ENCODE results near the gene ERGIC1. TPM values are rescaled to one million over a fixed set of nuclear protein-coding genes. Genes with fewer than 3 reads are reported as not detected.

Gene ERGIC1
- total and polyA plus RNA-seq, 2 of the 13 experiments (the other 11 are each of a cell fraction or from before 2014, with no cell fraction given) = 78.5 to 184 TPM

DNA sequence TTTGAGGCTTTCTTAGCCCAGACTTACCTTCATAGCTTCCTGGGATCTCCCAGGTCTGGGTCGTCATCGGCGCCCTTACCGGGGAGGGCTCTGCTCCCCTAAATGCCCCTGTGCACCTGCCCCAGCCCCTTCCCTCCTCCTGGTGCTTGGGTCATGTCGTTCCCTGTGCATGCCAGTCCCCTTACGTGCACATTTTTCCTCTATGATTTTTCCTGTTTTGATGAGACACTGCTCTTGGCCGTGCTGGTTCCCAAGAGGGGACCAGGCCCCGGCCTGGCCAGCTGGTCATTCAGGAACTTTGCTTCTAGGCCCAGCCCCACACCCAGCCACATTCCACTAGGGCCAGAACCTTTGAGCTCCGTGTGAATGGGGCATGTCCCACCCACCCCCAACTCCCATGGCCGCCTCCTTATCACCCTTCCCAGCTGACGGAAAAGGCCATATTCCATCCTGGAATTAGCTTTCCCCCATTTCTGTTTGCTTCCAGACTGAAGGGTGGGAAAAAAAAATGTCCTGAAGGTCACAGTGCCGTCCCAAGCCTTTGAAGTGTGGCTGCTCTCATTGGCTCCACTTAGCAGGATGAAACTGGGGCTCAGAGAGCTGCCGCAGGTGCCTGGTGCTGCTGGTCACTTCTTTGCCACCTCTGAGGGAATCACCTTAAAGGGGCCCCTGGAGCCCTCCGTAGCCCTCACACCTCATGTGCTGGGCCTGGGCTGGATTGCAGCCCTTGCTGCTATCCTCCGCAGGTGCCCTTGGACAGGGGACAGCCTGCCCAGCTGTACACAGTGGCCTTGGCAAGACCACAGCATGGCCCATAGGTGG is 25.1 kb downstream of the ERGIC1 start (continued):
- TF ChIP-seq, protein P1, sequence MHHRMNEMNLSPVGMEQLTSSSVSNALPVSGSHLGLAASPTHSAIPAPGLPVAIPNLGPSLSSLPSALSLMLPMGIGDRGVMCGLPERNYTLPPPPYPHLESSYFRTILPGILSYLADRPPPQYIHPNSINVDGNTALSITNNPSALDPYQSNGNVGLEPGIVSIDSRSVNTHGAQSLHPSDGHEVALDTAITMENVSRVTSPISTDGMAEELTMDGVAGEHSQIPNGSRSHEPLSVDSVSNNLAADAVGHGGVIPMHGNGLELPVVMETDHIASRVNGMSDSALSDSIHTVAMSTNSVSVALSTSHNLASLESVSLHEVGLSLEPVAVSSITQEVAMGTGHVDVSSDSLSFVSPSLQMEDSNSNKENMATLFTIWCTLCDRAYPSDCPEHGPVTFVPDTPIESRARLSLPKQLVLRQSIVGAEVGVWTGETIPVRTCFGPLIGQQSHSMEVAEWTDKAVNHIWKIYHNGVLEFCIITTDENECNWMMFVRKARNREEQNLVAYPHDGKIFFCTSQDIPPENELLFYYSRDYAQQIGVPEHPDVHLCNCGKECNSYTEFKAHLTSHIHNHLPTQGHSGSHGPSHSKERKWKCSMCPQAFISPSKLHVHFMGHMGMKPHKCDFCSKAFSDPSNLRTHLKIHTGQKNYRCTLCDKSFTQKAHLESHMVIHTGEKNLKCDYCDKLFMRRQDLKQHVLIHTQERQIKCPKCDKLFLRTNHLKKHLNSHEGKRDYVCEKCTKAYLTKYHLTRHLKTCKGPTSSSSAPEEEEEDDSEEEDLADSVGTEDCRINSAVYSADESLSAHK (CRISPR knock-in tag; IDR thresholded peaks at IDR 0.05; ENCODE audit: borderline replicate concordance) = no peak
- TF ChIP-seq SKI (IDR thresholded peaks at IDR 0.05; ENCODE audit: partially characterized antibody) (peak; percentile 90), TP53 (CRISPR knock-in tag; conservative IDR thresholded peaks at IDR 0.05) (no peak), ERF (CRISPR knock-in tag; IDR thresholded peaks at IDR 0.05) (peak; percentile 74; the same call in 1 of the 2 replicates), XBP1 (CRISPR knock-in tag; IDR thresholded peaks at IDR 0.05) (0 out of 2 replicates have a peak, but pooled peaks have one; percentile 43), ZNF337 (CRISPR knock-in tag; IDR thresholded peaks at IDR 0.05; ENCODE audit: borderline replicate concordance, low read depth) (peak; percentile 31; the same call in 1 of the 2 replicates), ZSCAN12 (CRISPR knock-in tag; IDR thresholded peaks at IDR 0.05) (0 out of 2 replicates have a peak, but pooled peaks have one; percentile 7), FIP1L1 (IDR thresholded peaks at IDR 0.05; ENCODE audit: borderline replicate concordance, insufficient read depth, low read depth, low read length) (no peak), ZNF570 (CRISPR knock-in tag; IDR thresholded peaks at IDR 0.05; ENCODE audit: borderline replicate concordance) (no peak), SRY (CRISPR knock-in tag; IDR thresholded peaks at IDR 0.05) (no peak), ZNF589 (CRISPR knock-in tag; conservative IDR thresholded peaks at IDR 0.05) (no peak; the same call in 1 of the 2 replicates), SP140L (CRISPR knock-in tag; IDR thresholded peaks at IDR 0.05; ENCODE audit: borderline replicate concordance) (no peak), ZSCAN29 (CRISPR knock-in tag; conservative IDR thresholded peaks at IDR 0.05) (peak; percentile 84), DR1 (CRISPR knock-in tag; IDR thresholded peaks at IDR 0.05) (peak; percentile 68), ZNF296 (CRISPR knock-in tag; conservative IDR thresholded peaks at IDR 0.05) (no peak)
- TF ChIP-seq, protein P2, sequence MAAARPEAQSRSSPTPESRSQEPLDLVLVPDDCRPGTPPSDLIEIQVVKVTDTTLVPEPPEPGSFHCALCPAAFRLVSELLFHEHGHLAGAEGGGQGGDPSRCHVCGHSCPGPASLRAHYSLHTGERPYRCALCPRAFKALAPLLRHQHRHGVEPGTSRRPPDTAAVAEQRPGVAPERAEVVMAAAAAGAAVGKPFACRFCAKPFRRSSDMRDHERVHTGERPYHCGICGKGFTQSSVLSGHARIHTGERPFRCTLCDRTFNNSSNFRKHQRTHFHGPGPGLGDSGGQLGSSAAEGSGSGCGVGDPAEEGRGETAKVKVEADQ (CRISPR knock-in tag; IDR thresholded peaks at IDR 0.05; ENCODE audit: borderline replicate concordance) = no peak
- TF ChIP-seq, protein P3, sequence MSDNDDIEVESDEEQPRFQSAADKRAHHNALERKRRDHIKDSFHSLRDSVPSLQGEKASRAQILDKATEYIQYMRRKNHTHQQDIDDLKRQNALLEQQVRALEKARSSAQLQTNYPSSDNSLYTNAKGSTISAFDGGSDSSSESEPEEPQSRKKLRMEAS (IDR thresholded peaks at IDR 0.05) = no peak
- TF ChIP-seq, protein P4, sequence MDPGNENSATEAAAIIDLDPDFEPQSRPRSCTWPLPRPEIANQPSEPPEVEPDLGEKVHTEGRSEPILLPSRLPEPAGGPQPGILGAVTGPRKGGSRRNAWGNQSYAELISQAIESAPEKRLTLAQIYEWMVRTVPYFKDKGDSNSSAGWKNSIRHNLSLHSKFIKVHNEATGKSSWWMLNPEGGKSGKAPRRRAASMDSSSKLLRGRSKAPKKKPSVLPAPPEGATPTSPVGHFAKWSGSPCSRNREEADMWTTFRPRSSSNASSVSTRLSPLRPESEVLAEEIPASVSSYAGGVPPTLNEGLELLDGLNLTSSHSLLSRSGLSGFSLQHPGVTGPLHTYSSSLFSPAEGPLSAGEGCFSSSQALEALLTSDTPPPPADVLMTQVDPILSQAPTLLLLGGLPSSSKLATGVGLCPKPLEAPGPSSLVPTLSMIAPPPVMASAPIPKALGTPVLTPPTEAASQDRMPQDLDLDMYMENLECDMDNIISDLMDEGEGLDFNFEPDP (CRISPR knock-in tag; conservative IDR thresholded peaks at IDR 0.05) = no peak
- TF ChIP-seq, protein P5, sequence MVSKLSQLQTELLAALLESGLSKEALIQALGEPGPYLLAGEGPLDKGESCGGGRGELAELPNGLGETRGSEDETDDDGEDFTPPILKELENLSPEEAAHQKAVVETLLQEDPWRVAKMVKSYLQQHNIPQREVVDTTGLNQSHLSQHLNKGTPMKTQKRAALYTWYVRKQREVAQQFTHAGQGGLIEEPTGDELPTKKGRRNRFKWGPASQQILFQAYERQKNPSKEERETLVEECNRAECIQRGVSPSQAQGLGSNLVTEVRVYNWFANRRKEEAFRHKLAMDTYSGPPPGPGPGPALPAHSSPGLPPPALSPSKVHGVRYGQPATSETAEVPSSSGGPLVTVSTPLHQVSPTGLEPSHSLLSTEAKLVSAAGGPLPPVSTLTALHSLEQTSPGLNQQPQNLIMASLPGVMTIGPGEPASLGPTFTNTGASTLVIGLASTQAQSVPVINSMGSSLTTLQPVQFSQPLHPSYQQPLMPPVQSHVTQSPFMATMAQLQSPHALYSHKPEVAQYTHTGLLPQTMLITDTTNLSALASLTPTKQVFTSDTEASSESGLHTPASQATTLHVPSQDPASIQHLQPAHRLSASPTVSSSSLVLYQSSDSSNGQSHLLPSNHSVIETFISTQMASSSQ (IDR thresholded peaks at IDR 0.05; ENCODE audit: low read depth) = peak; percentile 67
- TF ChIP-seq, protein P5 (CRISPR knock-in tag; IDR thresholded peaks at IDR 0.05; ENCODE audit: borderline replicate concordance) = peak; percentile 76
